Smooth muscle cell (in vitro differentiated cells): ENCODE measurements around the gene PGAP1. TPM values are rescaled to one million over a fixed set of nuclear protein-coding genes. Genes with fewer than 3 reads are reported as not detected.

ENCODE experiments used
- DNase-seq: peaks from one replicate; lab custom pipeline; 2025; ENCODE audit not compliant: unreplicated experiment; lab: John Stamatoyannopoulos, UW
- H2AFZ ChIP-seq: fragments of 200-600 bp; sonication (generic); 2 replicates; pipeline ENCODE4 v1.6.0; 2016; ENCODE audit warnings: antibody characterized with exemption, low read depth, mild to moderate bottlenecking
- H3F3A ChIP-seq: fragments of 200-600 bp; sonication (generic); 2 replicates; pipeline ENCODE4 v1.6.0; 2017; ENCODE audit warnings: antibody characterized with exemption, low read depth
- H3K27ac ChIP-seq: fragments of 200-600 bp; sonication (generic); 2 replicates; pipeline ENCODE4 v1.5.1; 2016; ENCODE audit warnings: low read depth, mild to moderate bottlenecking
- H3K27me3 ChIP-seq: fragments of 200-600 bp; sonication (generic); 2 replicates; pipeline ENCODE4 v1.6.1; 2016; ENCODE audit warnings: low read depth, mild to moderate bottlenecking
- H3K36me3 ChIP-seq: fragments of 200-600 bp; sonication (generic); 2 replicates; pipeline ENCODE4 v1.5.1; 2016; ENCODE audit warnings: low read depth
- H3K4me1 ChIP-seq: fragments of 200-600 bp; sonication (generic); 2 replicates; pipeline ENCODE4 v1.5.1; 2016; ENCODE audit warnings: low read depth
- H3K4me2 ChIP-seq: fragments of 200-600 bp; sonication (generic); 2 replicates; pipeline ENCODE4 v1.6.0; 2016; ENCODE audit warnings: mild to moderate bottlenecking
- H3K4me3 ChIP-seq: fragments of 200-600 bp; sonication (generic); 2 replicates; pipeline ENCODE4 v1.5.1; 2016; ENCODE audit warnings: mild to moderate bottlenecking
- H3K79me2 ChIP-seq: fragments of 200-600 bp; sonication (generic); 2 replicates; pipeline ENCODE4 v1.6.0; 2016; ENCODE audit warnings: low read depth, mild to moderate bottlenecking
- H3K9ac ChIP-seq: fragments of 200-600 bp; sonication (generic); 2 replicates; pipeline ENCODE4 v1.6.0; 2016; ENCODE audit warnings: low read depth
- H3K9me3 ChIP-seq: fragments of 200-600 bp; sonication (generic); replicated peaks from 2 replicates; pipeline ENCODE4 v1.5.1; 2016; ENCODE audit warnings: low read depth
- H4K20me1 ChIP-seq: fragments of 200-600 bp; sonication (generic); 2 replicates; pipeline ENCODE4 v1.6.0; 2016; ENCODE audit warnings: low read depth
- CTCF ChIP-seq: fragments of 200-600 bp; sonication (generic); IDR thresholded peaks from 2 replicates; pipeline ENCODE4 v1.5.1; 2017; ENCODE audit warnings: borderline replicate concordance, mild to moderate bottlenecking, antibody characterized with exemption; ENCODE audit not compliant: insufficient read depth, poor library complexity, severe bottlenecking
- WGBS: methylation state at CpG from one replicate; pipeline ENCODE4 v1.1.7; 2016; ENCODE audit warnings: low lambda C conversion rate; 5-methylcytosine and 5-hydroxymethylcytosine counted together
- polyA plus RNA-seq: library from polyadenylated mRNA; unstranded; fragments of >200 nt; fragmentation: Nextera tagmentation; extraction: Ambion mirVana; gene quantifications from 2 replicates; pipeline ENCODE4 v1.2.1, GENCODE V29; 2016
- total RNA-seq: library from RNA; depleted of rRNA; stranded (reverse); fragments of >200 nt; gene quantifications from 2 replicates; pipeline ENCODE4 v1.2.3, GENCODE V29; 2014

PGAP1 gene
- total and polyA plus RNA-seq, 2 experiments from 2014 or later: 1.8 to 30.5 TPM

- Histone ChIP-seq H3K27ac (no peak overlapping the region), H3K27me3 (no peaks in the 10 kb centered on the region), H3K9me3 (no peaks in the 10 kb centered on the region), H3K4me1 (no peaks in the 10 kb centered on the region), H3F3A (no peaks in the 10 kb centered on the region), H2AFZ (no peak overlapping the region), H3K9ac (no peak overlapping the region), H3K4me3 (no peak overlapping the region), H3K36me3 (peaks cover 18% of the 10 kb centered on the region), H3K4me2 (no peak overlapping the region), H4K20me1 (no peaks in the 10 kb centered on the region), H3K79me2 (no peaks in the 10 kb centered on the region)
- no peak for DNase-seq
- WGBS: 92% methylated on average over 2 of the region's 2 CpGs
- no peak for TF ChIP-seq CTCF
These were observed 42.1 kb downstream of the PGAP1 start for GRCh38 chr2:196884368-196884767.

DNA sequence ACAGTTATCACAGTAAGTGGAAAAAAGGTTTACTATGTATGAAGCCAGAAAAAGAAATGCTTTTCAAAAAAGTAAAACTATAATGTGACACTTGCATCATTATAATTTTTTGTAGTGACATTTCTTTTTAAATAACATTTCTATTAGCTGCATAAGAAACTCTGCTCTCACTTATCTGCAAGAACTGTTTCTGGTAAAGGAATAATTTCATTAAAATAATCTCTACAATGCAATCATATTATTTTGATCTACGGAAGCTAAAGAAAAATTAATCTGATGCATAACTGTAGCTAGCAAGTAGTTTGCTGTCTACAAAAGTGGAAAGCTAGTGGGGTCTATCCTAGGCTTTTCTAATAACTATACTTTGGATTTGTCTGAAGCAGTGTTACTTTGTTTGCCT, 50.1 kb downstream of the PGAP1 start:
- no peak for TF ChIP-seq CTCF
- no peak overlapping the region for H2AFZ ChIP-seq
- H3K9me3 ChIP-seq: no peaks in the 10 kb centered on the region
- H3K9ac ChIP-seq: no peak overlapping the region
- H3K4me3 ChIP-seq: no peak overlapping the region
- no peaks in the 10 kb centered on the region for H3K4me1 ChIP-seq
- DNase-seq: no peak
- WGBS: 96% methylated on average over 1 of the region's 1 CpG
- H4K20me1 ChIP-seq: no peaks in the 10 kb centered on the region
- H3K36me3 ChIP-seq: peaks cover 1% of the 10 kb centered on the region
- H3K27ac ChIP-seq: no peak overlapping the region
- no peaks in the 10 kb centered on the region for H3F3A ChIP-seq
- H3K27me3 ChIP-seq: no peaks in the 10 kb centered on the region
- H3K79me2 ChIP-seq: no peaks in the 10 kb centered on the region
- no peak overlapping the region for H3K4me2 ChIP-seq

- no peak overlapping the region for H3K4me2 ChIP-seq
- H3K9ac ChIP-seq: no peak overlapping the region
- no peaks in the 10 kb centered on the region for H3K9me3 ChIP-seq
- DNase-seq: no peak
- H3K27me3 ChIP-seq: no peaks in the 10 kb centered on the region
- no peak overlapping the region for H3K27ac ChIP-seq
- no peaks in the 10 kb centered on the region for H3K4me1 ChIP-seq
- 97% methylated on average over 1 of the region's 1 CpG for WGBS
- H2AFZ ChIP-seq: no peak overlapping the region
- H3K4me3 ChIP-seq: no peak overlapping the region
- no peaks in the 10 kb centered on the region for H3K79me2 ChIP-seq
- H3F3A ChIP-seq: no peaks in the 10 kb centered on the region
- TF ChIP-seq CTCF: no peak
- no peaks in the 10 kb centered on the region for H3K36me3 ChIP-seq
- H4K20me1 ChIP-seq: no peaks in the 10 kb centered on the region
These were observed 51.1 kb downstream of the PGAP1 start for GRCh38 chr2:196875414-196875813.

GRCh38 chr2:196873511-196873910, 53.0 kb downstream of the PGAP1 start:
- Histone ChIP-seq H3K36me3 (no peaks in the 10 kb centered on the region), H3F3A (no peaks in the 10 kb centered on the region), H3K4me1 (no peaks in the 10 kb centered on the region), H3K27ac (no peak overlapping the region), H3K9ac (no peak overlapping the region), H3K9me3 (no peaks in the 10 kb centered on the region), H4K20me1 (no peaks in the 10 kb centered on the region), H3K79me2 (no peaks in the 10 kb centered on the region), H3K4me3 (no peak overlapping the region), H3K27me3 (no peaks in the 10 kb centered on the region), H2AFZ (no peak overlapping the region), H3K4me2 (no peak overlapping the region)
- no peak for TF ChIP-seq CTCF
- WGBS: 93% methylated on average over 1 of the region's 1 CpG
- no peak for DNase-seq
